ENCODE data around the gene TSPYL4. TPM values are rescaled to one million over a fixed set of nuclear protein-coding genes. Genes with fewer than 3 reads are reported as not detected.

TSPYL4 gene
- total RNA-seq, 2 donors from 2014 or later: 29.2 to 34.5 TPM

GRCh38 chr6:116279232-116280160, 25.6 kb upstream of the TSPYL4 start, which contains the start of gene TSPYL1:
TSS of gene TSPYL1 (minus strand) at chr6:116279930. CDS start at chr6:116279830, 100 bp downstream.
- peak within 1 kb of the TSS; percentile 98 to 100 for H3K27ac ChIP-seq
- no peaks in the 10 kb centered on the region for H3K9me3 ChIP-seq
- H3K27me3 ChIP-seq: no peaks in the 10 kb centered on the region
- H3K36me3 ChIP-seq: no peaks in the 10 kb centered on the region
- H3K4me3 ChIP-seq: peak within 1 kb of the TSS; percentile 70 to 91
- peak; percentile 98 for DNase-seq (ENCODE audit: low spot score)
- H3K4me1 ChIP-seq: peaks cover 0 to 55% of the 10 kb centered on the region in 2 donors
- TF ChIP-seq CTCF (IDR thresholded peaks at IDR 0.05): no peak

DNA sequence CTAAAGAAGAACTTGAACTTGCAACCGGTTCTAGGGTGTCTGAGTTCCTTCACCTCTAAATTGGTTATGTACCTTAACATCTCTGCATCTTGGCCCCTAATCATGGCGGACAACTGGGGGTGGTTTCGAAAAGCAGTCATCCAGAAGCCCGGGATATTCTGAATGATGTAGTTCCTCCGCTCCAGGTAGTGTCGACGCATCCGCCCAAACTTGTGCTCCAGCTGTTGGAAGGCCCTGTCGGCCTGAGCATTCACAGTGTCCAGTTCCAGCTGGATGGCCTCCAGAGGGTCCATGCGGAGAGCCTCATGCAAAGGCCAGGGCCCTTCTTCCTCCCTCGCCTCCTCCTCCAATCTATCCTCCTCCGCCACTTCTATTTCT, 25.0 kb upstream of the TSPYL4 start:
- Histone ChIP-seq H3K27me3 (no peaks in the 10 kb centered on the region), H3K36me3 (peaks cover 6% of the 10 kb centered on the region), H3K27ac (peak overlapping the region; percentile 98 to 100), H3K4me3 (peak overlapping the region; percentile 70 to 91), H3K9me3 (no peaks in the 10 kb centered on the region), H3K4me1 (peaks cover 0 to 60% of the 10 kb centered on the region in 2 donors)
- no peak for DNase-seq (ENCODE audit: low spot score)
- no peak for TF ChIP-seq CTCF (IDR thresholded peaks at IDR 0.05)

DNA sequence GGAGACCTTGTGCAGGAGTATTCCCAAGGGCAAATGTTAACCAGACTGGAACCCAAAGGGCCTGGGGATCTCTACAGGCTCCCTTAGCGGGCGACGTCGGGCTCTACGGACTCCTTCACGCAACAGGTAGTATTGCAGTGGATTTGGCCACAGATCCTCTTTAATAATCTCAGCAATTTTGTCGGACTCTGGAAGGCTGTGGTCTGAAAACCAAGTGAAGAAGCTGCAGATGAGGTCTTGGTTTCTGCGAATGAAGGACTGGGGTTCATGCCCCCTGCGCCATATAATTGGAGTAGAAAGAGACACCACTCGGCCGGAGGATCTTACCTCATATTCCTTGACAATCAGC, 24.6 kb upstream of the TSPYL4 start:
- no peaks in the 10 kb centered on the region for H3K27me3 ChIP-seq
- H3K36me3 ChIP-seq: peaks cover 8% of the 10 kb centered on the region
- H3K4me1 ChIP-seq: peaks cover 0 to 61% of the 10 kb centered on the region in 2 donors
- peak overlapping the region; percentile 70 to 91 for H3K4me3 ChIP-seq
- no peak for DNase-seq (ENCODE audit: low spot score)
- no peak for TF ChIP-seq CTCF (IDR thresholded peaks at IDR 0.05)
- no peaks in the 10 kb centered on the region for H3K9me3 ChIP-seq
- peak overlapping the region; percentile 98 to 100 for H3K27ac ChIP-seq

GRCh38 chr6:116277124-116277523, 23.2 kb upstream of the TSPYL4 start:
- Histone ChIP-seq H3K9me3 (no peaks in the 10 kb centered on the region), H3K4me3 (peak overlapping the region; percentile 70 to 91), H3K27ac (peak overlapping the region; percentile 98 to 100), H3K27me3 (no peaks in the 10 kb centered on the region), H3K4me1 (peaks cover 0 to 61% of the 10 kb centered on the region in 2 donors), H3K36me3 (peaks cover 8% of the 10 kb centered on the region)
- no peak for TF ChIP-seq CTCF (IDR thresholded peaks at IDR 0.05)
- DNase-seq (ENCODE audit: low spot score): no peak

DNA sequence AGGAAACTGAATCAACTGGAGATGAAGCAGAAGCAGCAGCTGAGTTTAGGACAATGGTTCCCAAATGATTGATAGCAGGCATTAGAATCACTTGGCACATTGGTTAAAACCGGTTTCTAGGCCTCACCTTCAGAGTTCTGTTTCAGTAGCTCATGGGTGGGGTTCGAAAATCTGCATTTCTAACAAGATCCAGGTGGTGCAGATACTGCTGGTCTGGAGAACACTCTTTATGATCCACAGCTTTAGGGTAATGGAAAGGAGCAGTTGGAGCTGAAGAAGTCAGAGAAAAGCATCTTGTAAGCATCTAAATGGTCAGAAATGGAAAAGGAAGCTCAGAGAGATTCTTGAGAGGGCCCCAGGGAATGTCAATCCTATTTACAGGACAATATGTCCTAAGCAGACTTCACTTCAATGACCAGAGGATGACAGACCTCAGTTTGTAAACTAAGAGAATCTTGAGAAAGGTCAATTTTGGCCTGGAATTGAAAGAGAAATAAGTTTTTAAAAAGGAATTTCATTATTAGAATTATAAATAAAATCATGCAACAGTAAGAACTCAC, 17.4 kb upstream of the TSPYL4 start:
- Histone ChIP-seq H3K27me3 (no peaks in the 10 kb centered on the region), H3K4me1 (peaks cover 0 to 23% of the 10 kb centered on the region in 2 donors), H3K36me3 (peaks cover 8% of the 10 kb centered on the region), H3K4me3 (no peak overlapping the region), H3K27ac (no peak overlapping the region), H3K9me3 (no peaks in the 10 kb centered on the region)
- no peak for TF ChIP-seq CTCF (IDR thresholded peaks at IDR 0.05)
- no peak for DNase-seq (ENCODE audit: low spot score)

Measured in right atrium auricular region (tissue), 2 donors.